Peyer's patch (tissue), 4 donors: ENCODE data around the gene ZNF80. TPM values are rescaled to one million over a fixed set of nuclear protein-coding genes. Genes with fewer than 3 reads are reported as not detected.
A peak's percentile ranks its signal among the peaks of the same experiment; 100 is the strongest.

Experiments
- DNase-seq, 3 donors: peaks; one replicate each; pipeline ENCODE4 v3.0.0-alpha.2; 2017 to 2019
- H3K27ac ChIP-seq, 4 donors: fragments of 200-600 bp; sonication (generic); one replicate each; pipeline ENCODE4 v1.5.1; 2016 to 2019
- H3K27me3 ChIP-seq, 2 donors: fragments of 200-600 bp; sonication (generic); one replicate each; pipeline ENCODE4 v1.5.1; 2019
- H3K36me3 ChIP-seq, 3 donors: fragments of 200-600 bp; sonication (generic); one replicate each; pipeline ENCODE4 v1.5.1; 2016 to 2019
- H3K4me1 ChIP-seq, 4 donors: fragments of 200-600 bp; sonication (generic); one replicate each; pipeline ENCODE4 v1.5.1; 2016 to 2019
- H3K4me3 ChIP-seq, 4 donors: fragments of 200-600 bp; sonication (generic); 1 replicate in 3 of 4; 2 replicates in 1 of 4; pipeline ENCODE4 v1.5.1; 2016 to 2019; ENCODE audit warnings: mild to moderate bottlenecking in 1 of 4
- H3K9me3 ChIP-seq, 4 donors: fragments of 200-600 bp; sonication (generic); one replicate each; pipeline ENCODE4 v1.5.1; 2016 to 2019; ENCODE audit warnings: mild to moderate bottlenecking in 1 of 4
- CTCF ChIP-seq, 6 experiments: fragments of 450-650 bp in 4 of 6; fragments of 200-600 bp in 2 of 6; sonication (generic) in 1 of 6; IDR thresholded peaks; one replicate each; pipeline ENCODE4 v1.5.1; 2017 to 2019; ENCODE audit warnings: antibody characterized with exemption in 6 of 6, mild to moderate bottlenecking in 3 of 6, moderate library complexity in 1 of 6
- POLR2A ChIP-seq, 2 donors: fragments of 450-650 bp; IDR thresholded peaks; one replicate each; pipeline ENCODE4 v1.5.1; 2017; ENCODE audit warnings: antibody characterized with exemption in 2 of 2, mild to moderate bottlenecking in 2 of 2, moderate library complexity in 2 of 2
- total RNA-seq, 4 donors: library from RNA; depleted of rRNA; stranded (reverse); fragments of >200 nt; gene quantifications; one replicate each; pipeline ENCODE4 v1.1.0, GENCODE V29; 2016

The ZNF80 gene
- total RNA-seq, 4 donors from 2014 or later = not detected

GRCh38 chr3:114218578-114219185 lies 18.7 kb downstream of the ZNF80 start:
- TF ChIP-seq CTCF (IDR thresholded peaks at IDR 0.05) (no peak), POLR2A (IDR thresholded peaks at IDR 0.05) (no peak)
- Histone ChIP-seq H3K27ac (peak overlapping the region in 1 of 4 donors; percentile 28), H3K9me3 (no peaks in the 10 kb centered on the region), H3K4me3 (no peak overlapping the region), H3K27me3 (no peaks in the 10 kb centered on the region), H3K4me1 (no peaks in the 10 kb centered on the region), H3K36me3 (no peaks in the 10 kb centered on the region)
- DNase-seq = no peak

- TF ChIP-seq POLR2A (IDR thresholded peaks at IDR 0.05) (no peak), CTCF (IDR thresholded peaks at IDR 0.05) (no peak)
- no peak for DNase-seq
- Histone ChIP-seq H3K4me1 (peaks cover 0 to 3% (median 0%) of the 10 kb centered on the region in 4 donors), H3K27me3 (no peaks in the 10 kb centered on the region), H3K4me3 (no peak overlapping the region), H3K36me3 (no peaks in the 10 kb centered on the region), H3K9me3 (no peaks in the 10 kb centered on the region), H3K27ac (peak overlapping the region in 1 of 4 donors; percentile 87)
Observed at GRCh38 chr3:114218006-114218405, 19.4 kb downstream of the ZNF80 start.

- peaks cover 0 to 5% (median 0%) of the 10 kb centered on the region in 4 donors for H3K4me1 ChIP-seq
- H3K27ac ChIP-seq = peak overlapping the region in 1 of 4 donors; percentile 87
- H3K27me3 ChIP-seq = no peaks in the 10 kb centered on the region
- H3K9me3 ChIP-seq = no peaks in the 10 kb centered on the region
- TF ChIP-seq CTCF (IDR thresholded peaks at IDR 0.05) (no peak), POLR2A (IDR thresholded peaks at IDR 0.05) (no peak)
- no peak for DNase-seq
- H3K4me3 ChIP-seq = no peak overlapping the region
- no peaks in the 10 kb centered on the region for H3K36me3 ChIP-seq
Observed at GRCh38 chr3:114217266-114217665, 20.1 kb downstream of the ZNF80 start.

- no peak for TF ChIP-seq CTCF (IDR thresholded peaks at IDR 0.05)
- no peak for TF ChIP-seq POLR2A (IDR thresholded peaks at IDR 0.05)
- Histone ChIP-seq H3K36me3 (no peaks in the 10 kb centered on the region), H3K9me3 (no peaks in the 10 kb centered on the region), H3K4me1 (peaks cover 0 to 5% (median 0%) of the 10 kb centered on the region in 4 donors), H3K27ac (peak overlapping the region in 3 of 4 donors; percentile 25 to 95 (median 87)), H3K27me3 (no peaks in the 10 kb centered on the region), H3K4me3 (no peak overlapping the region)
- no peak for DNase-seq
Observed at GRCh38 chr3:114216186-114216970, 21.0 kb downstream of the ZNF80 start.

- H3K9me3 ChIP-seq = no peaks in the 10 kb centered on the region
- H3K36me3 ChIP-seq = no peaks in the 10 kb centered on the region
- no peaks in the 10 kb centered on the region for H3K27me3 ChIP-seq
- DNase-seq = peak in 1 of 3 donors; percentile 58
- no peak for TF ChIP-seq POLR2A (IDR thresholded peaks at IDR 0.05)
- no peak for TF ChIP-seq CTCF (IDR thresholded peaks at IDR 0.05)
- peak overlapping the region; percentile 4 to 40 (median 31) for H3K4me3 ChIP-seq
- H3K4me1 ChIP-seq = peaks cover 0 to 5% (median 0%) of the 10 kb centered on the region in 4 donors
- H3K27ac ChIP-seq = peak overlapping the region; percentile 78 to 95 (median 86)
Observed at GRCh38 chr3:114214542-114215341, 22.6 kb downstream of the ZNF80 start.
